Aorta (tissue), 5 donors: ENCODE results near the gene APLN. TPM values are rescaled to one million over a fixed set of nuclear protein-coding genes. Genes with fewer than 3 reads are reported as not detected.

Experiments used
- ATAC-seq: fragments of 200-7000 bp; cut with Tn5 transposase; one replicate; pipeline ENCODE4 v1.9.1; 2022; ENCODE audit warnings: moderate library complexity; ENCODE audit not compliant: low FRiP score
- DNase-seq, 2 donors: peaks; one replicate each; pipeline ENCODE4 v3.0.0-alpha.2; 2020
- H3K27ac ChIP-seq, 2 donors: one replicate each; pipeline ENCODE4 v1.5.1; 2013; ENCODE audit warnings: low read length in 2 of 2, mild to moderate bottlenecking in 2 of 2, moderate library complexity in 2 of 2, control low read depth in 1 of 2, inconsistent platforms in 1 of 2, low read depth in 1 of 2
- H3K27me3 ChIP-seq, 2 donors: one replicate each; pipeline ENCODE4 v1.6.1; 2013; ENCODE audit warnings: control low read depth in 1 of 2, low read length in 1 of 2, mild to moderate bottlenecking in 1 of 2, moderate library complexity in 1 of 2; ENCODE audit not compliant: insufficient read depth in 2 of 2, control insufficient read depth in 1 of 2
- H3K36me3 ChIP-seq, 2 donors: one replicate each; pipeline ENCODE4 v1.6.1; 2013; ENCODE audit warnings: control low read depth in 1 of 2, low read length in 1 of 2, mild to moderate bottlenecking in 1 of 2; ENCODE audit not compliant: insufficient read depth in 2 of 2, control insufficient read depth in 1 of 2
- H3K4me1 ChIP-seq, 2 donors: one replicate each; pipeline ENCODE4 v1.6.1; 2013; ENCODE audit warnings: low read length in 2 of 2, control low read depth in 1 of 2, mild to moderate bottlenecking in 1 of 2, moderate library complexity in 1 of 2; ENCODE audit not compliant: insufficient read depth in 2 of 2, control insufficient read depth in 1 of 2
- H3K4me3 ChIP-seq, 2 donors: one replicate each; pipeline ENCODE4 v1.5.1; 2013; ENCODE audit warnings: low read length in 2 of 2, control low read depth in 1 of 2, mild to moderate bottlenecking in 1 of 2
- H3K9me3 ChIP-seq: one replicate; pipeline ENCODE4 v1.6.1; 2013; ENCODE audit warnings: mild to moderate bottlenecking, low read length; ENCODE audit not compliant: control insufficient read depth
- WGBS, 2 donors: extraction: QIAGEN DNeasy Blood & Tissue Kit; methylation state at CpG; one replicate each; pipeline ENCODE4 v1.1.7; 2013; 5-methylcytosine and 5-hydroxymethylcytosine counted together
- intact Hi-C, 2 donors: fragments of 100-400 bp; cut with DNase I; formaldehyde crosslinking; loops; one replicate each; pipeline versions ENCODE4 v1.14.2 to v1.15.0; 2022
- polyA plus RNA-seq, 2 donors: library from polyadenylated mRNA; stranded (reverse); fragments of 200-250 nt; gene quantifications; one replicate each; pipeline ENCODE4 v1.2.3, GENCODE V29; 2013
- total RNA-seq, 2 donors: library from RNA; stranded (reverse); fragmentation: NEBNext Ultra II Directional; extraction: Animal tissue kit (Norgen Biotek cat#: 25700); gene quantifications; one replicate each; pipeline ENCODE4 v1.2.1, GENCODE V29; 2021
- donor health status: healthy with polysubstance abuse.
- donor health status: Bipolar disorder and iron deficiency.
- donor health status: DM: no; HTN: no; CAD: no.
- donor health status: DM: no; HTN: no; CAD: no.
- donor health status: DM: yes; HTN: yes; CAD: no.

Gene APLN
- total and polyA plus RNA-seq, 4 donors, result 0.08 to 24.0 (median 6.6) TPM

DNA sequence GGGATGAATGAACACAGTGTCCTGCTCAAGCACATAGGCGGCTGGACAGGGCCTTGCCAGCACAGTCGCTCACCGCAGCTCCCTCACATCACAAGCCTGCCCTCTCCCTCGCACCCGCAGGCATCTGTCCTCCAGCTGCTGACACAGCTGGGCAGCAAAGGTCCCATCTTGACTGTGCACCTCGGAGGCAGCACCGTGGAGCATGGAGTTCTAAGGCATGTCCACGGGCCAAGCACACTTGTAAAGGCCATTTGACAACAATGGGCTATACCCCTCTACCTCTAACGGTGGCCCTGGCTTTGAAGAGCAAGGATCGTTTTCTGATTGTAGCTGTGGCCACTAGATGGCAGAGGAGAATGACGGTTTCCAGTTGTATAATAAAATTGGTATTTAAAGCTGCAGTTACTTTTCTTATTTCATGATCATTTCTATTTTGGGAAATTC lies 53.8 kb downstream of the APLN start:
- Histone ChIP-seq H3K36me3 (no peaks in the 10 kb centered on the region), H3K9me3 (no peaks in the 10 kb centered on the region), H3K4me1 (no peaks in the 10 kb centered on the region), H3K4me3 (no peak overlapping the region), H3K27me3 (no peaks in the 10 kb centered on the region), H3K27ac (peak overlapping the region in 1 of 2 donors; percentile 75)
- intact Hi-C loops, result loop anchor here (10.0 kb wide), 2 partner anchors 124 to 594 kb away; no protein-coding TSS in a partner anchor
- DNase-seq (no peak), ATAC-seq (no peak)
- WGBS, 2 donors, result 20 to 28% methylated on average over 11 of the region's 11 CpGs

DNA sequence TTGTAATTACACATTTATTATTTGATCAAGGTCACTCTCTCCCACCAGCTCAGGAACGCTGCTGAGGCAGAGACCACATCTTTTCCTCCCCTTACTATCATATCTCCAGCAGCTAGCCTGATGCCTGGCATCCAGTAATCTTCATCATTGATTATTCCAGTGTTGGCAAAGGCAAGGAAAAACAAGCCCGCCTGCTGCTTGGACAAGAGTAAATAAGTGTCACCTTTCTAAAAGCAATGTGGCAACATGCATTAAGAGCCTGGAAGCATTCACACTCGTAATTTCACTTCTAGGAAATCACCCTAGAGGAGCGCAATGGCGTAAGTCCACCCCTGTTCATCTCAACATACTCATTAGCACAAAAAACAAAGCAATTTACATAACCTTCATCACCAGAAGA lies 54.8 kb downstream of the APLN start:
- intact Hi-C loops, result loop anchor here (10.0 kb wide), 2 partner anchors 125 to 595 kb away; no protein-coding TSS in a partner anchor
- 80 to 92% methylated on average over 5 of the region's 5 CpGs for WGBS, 2 donors
- peaks cover 0 to under 1% of the 10 kb centered on the region in 2 donors for H3K36me3 ChIP-seq
- no peaks in the 10 kb centered on the region for H3K4me1 ChIP-seq
- no peaks in the 10 kb centered on the region for H3K27me3 ChIP-seq
- H3K9me3 ChIP-seq, result no peaks in the 10 kb centered on the region
- no peak overlapping the region for H3K4me3 ChIP-seq
- ATAC-seq (no peak), DNase-seq (no peak)
- no peak overlapping the region for H3K27ac ChIP-seq

- no peak for ATAC-seq
- Histone ChIP-seq H3K9me3 (no peaks in the 10 kb centered on the region), H3K36me3 (peaks cover 0 to 3% of the 10 kb centered on the region in 2 donors), H3K4me3 (no peak overlapping the region), H3K27me3 (no peaks in the 10 kb centered on the region), H3K27ac (no peak overlapping the region), H3K4me1 (no peaks in the 10 kb centered on the region)
- WGBS, 2 donors, result 55 to 80% methylated on average over 5 of the region's 5 CpGs
- no peak for DNase-seq
- intact Hi-C loops, result no loop called here
Measured at GRCh38 chrX:129599499-129599898, 55.3 kb downstream of the APLN start.

GRCh38 chrX:129597905-129598304 lies 56.9 kb downstream of the APLN start:
- H3K4me1 ChIP-seq, result no peaks in the 10 kb centered on the region
- H3K9me3 ChIP-seq, result no peaks in the 10 kb centered on the region
- no peak overlapping the region for H3K4me3 ChIP-seq
- H3K27ac ChIP-seq, result no peak overlapping the region
- DNase-seq (no peak), ATAC-seq (no peak)
- intact Hi-C loops, result no loop called here
- WGBS, 2 donors, result 62 to 78% methylated on average over 5 of the region's 5 CpGs
- H3K27me3 ChIP-seq, result no peaks in the 10 kb centered on the region
- H3K36me3 ChIP-seq, result peaks cover 0 to 3% of the 10 kb centered on the region in 2 donors

DNA sequence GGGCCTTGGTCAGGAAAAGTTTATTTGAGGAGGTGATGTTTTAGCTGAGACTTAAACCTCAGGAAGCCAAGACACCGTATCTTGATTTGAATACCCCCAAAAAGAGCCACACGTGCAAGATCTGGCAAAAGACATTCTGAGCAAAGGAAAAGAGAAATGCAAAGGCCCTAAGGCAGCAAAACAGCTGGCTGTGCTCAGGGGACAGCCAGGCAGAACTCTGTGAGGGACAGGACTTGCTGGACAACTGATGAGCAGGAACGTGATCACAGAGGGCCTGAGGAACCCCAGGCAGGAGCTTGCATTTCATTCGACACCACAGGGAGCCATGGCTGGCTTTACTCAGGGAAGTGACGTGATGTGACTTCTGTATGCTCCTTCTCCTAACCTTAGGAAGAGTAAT lies 58.7 kb downstream of the APLN start:
- DNase-seq (no peak), ATAC-seq (no peak)
- 73 to 87% methylated on average over 5 of the region's 5 CpGs for WGBS, 2 donors
- Histone ChIP-seq H3K36me3 (peaks cover under 1 to 5% of the 10 kb centered on the region in 2 donors), H3K9me3 (no peaks in the 10 kb centered on the region), H3K4me3 (no peak overlapping the region), H3K27ac (no peak overlapping the region), H3K4me1 (no peaks in the 10 kb centered on the region), H3K27me3 (no peaks in the 10 kb centered on the region)
- intact Hi-C loops, result no loop called here

Other genes starting within 250 kb of the APLN start
- 10 to 100 TPM; 50.7 to 51.1 TPM for gene SMARCA1, start 131.5 kb downstream of the APLN start, total RNA-seq
- gene SMARCA1, start 131.5 kb downstream of the APLN start, polyA plus RNA-seq, result 10 to 100 TPM; 18.9 to 28.9 TPM
- 10 to 100 TPM; 23.0 to 23.6 TPM for gene OCRL, start 114.7 kb downstream of the APLN start, total RNA-seq
- gene OCRL, start 114.7 kb downstream of the APLN start, polyA plus RNA-seq, result 10 to 100 TPM; 10.6 to 13.5 TPM
- 10 to 100 TPM in 1 of 2 donors, 1 to 10 TPM in 1; 3.3 to 24.8 TPM for gene XPNPEP2, start 84.0 kb upstream of the APLN start, total RNA-seq
- 1 to 10 TPM in 1 of 2 donors, under 1 TPM in 1; 0.26 to 5.5 TPM for gene XPNPEP2, start 84.0 kb upstream of the APLN start, polyA plus RNA-seq
- 10 to 100 TPM; 12.7 to 16.1 TPM for gene SASH3, start 125.0 kb upstream of the APLN start, total RNA-seq
- 1 to 10 TPM in 1 of 2 donors, under 1 TPM in 1; 0.90 to 8.4 TPM for gene SASH3, start 125.0 kb upstream of the APLN start, polyA plus RNA-seq
- 10 to 100 TPM; 21.3 to 24.0 TPM for gene ZDHHC9, start 188.9 kb upstream of the APLN start, total RNA-seq
- 1 to 10 TPM; 4.3 to 5.4 TPM for gene ZDHHC9, start 188.9 kb upstream of the APLN start, polyA plus RNA-seq